ACHN (cell line): Measurements from ENCODE around the gene ADRM1.
A peak's percentile ranks its signal among the peaks of the same experiment; 100 is the strongest.

ENCODE experiments used
- DNase-seq: peaks from one replicate; pipeline ENCODE4 v3.0.0-alpha.2; 2015
- in situ Hi-C: cut with HindIII; loops from 2 replicates; pipeline ENCODE4 v1.10.0; 2017; ENCODE audit warnings: low sequenced_read_pairs, low pct_ligation_motif_present, low pct_unique_long_range_greater_than_20kb

Gene ADRM1

DNA sequence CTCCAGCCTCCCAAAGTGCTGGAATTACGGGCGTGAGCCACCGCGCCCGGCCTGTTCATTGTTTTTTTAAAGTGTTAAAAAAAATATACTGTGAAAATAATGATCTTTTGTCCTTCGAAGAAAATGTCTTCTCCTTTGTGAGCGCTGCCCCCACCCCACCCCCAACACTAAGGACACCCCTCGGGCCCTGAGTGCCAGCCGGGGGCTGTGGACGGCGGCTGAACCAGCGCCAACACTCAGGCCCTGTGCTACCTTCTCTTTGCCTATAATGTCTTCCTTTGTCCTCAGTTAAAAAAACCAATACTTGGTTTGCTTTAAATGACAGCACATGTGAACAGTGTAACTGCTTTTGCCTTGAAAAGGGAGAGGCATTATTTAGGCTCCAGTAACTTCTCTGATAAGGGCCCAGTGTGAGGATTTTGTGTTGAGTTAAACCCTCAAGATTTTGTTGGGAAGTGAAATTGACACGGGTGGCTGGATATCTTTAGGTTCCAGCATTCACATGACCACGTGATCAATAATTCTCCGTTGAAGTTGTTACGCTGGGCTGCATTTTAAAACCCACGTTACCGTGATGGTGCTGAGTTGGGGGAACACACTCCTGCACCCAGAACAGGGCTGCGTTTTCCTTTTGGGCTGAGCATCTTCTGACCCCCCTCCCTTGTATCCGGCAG lies 9.5 kb upstream of the ADRM1 start:
- no peak for DNase-seq
- in situ Hi-C loops = no loop called here

DNA sequence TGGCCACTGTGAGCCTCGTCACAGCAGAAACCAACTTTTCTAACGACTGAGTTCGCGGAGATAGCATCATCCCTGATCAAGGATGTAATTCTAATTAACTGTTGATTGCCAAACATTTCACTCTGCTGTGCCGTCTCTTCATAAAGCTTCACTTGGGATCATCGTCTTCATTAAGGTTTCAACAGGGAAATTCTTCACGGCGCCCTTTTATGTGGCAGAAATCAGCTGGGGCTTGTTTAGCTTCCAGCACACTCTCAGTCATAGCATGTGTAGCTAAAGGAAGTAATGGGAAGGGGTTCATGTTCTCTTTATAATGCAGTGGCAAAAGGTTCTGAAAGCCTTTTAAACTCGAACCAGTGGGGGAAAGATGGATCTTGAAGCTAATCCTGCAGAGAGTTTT lies 8.9 kb upstream of the ADRM1 start:
- no peak for DNase-seq
- in situ Hi-C loops = no loop called here

DNA sequence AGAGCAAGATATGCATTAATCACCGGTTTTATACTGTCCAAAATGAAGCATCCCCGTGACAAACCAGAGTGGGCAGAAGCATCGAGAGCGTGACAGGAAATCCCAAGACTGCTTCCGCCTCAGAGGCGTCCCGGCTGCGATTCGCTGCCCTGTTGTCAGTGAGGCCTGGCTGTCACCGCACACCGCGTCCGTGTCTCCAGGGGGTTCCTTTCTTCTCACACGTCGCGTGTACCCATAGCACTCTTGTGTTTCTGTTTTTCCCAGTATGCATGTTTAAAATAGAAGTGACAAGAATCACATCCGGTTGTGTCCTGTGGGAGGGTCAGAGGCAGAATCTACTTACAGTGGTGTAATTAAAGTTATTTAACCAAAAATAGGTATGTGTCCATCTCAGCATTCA lies 8.3 kb upstream of the ADRM1 start:
- in situ Hi-C loops = no loop called here
- no peak for DNase-seq

DNA sequence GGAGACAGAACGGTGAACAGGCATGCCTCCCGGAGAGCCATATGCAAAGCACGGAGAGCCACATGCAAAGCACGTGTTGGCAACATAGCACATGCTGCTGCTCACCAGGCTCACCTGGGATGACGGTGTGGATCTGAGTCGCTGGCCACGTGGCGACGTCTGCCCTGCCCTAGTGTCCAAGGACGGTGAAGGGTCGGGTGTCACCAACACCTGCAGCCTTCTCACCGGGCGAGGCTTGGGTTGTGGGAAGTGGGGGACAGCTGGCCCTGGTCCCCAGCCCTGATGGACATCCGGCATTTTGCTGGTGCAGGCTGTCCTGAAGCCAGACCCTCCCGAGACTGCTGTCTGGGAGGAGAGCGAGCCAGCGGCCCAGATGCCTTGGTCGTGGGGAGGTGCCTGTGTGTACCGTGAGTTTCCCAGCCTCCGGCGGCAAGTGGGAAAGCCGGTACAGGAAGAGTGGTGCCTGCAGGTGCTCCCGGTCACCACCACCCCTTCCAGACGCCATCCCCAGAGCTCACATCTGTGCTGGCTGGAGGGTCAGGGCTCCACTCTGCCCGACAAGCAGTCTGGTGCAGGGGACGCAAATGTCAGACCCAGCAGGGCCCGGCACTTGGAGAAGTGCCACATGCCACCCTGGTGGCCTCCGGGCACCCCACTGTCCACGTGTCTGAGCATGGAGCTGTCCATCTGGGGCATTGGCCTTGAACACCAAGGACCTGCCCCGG lies 5.9 kb upstream of the ADRM1 start:
- in situ Hi-C loops = no loop called here
- no peak for DNase-seq

DNA sequence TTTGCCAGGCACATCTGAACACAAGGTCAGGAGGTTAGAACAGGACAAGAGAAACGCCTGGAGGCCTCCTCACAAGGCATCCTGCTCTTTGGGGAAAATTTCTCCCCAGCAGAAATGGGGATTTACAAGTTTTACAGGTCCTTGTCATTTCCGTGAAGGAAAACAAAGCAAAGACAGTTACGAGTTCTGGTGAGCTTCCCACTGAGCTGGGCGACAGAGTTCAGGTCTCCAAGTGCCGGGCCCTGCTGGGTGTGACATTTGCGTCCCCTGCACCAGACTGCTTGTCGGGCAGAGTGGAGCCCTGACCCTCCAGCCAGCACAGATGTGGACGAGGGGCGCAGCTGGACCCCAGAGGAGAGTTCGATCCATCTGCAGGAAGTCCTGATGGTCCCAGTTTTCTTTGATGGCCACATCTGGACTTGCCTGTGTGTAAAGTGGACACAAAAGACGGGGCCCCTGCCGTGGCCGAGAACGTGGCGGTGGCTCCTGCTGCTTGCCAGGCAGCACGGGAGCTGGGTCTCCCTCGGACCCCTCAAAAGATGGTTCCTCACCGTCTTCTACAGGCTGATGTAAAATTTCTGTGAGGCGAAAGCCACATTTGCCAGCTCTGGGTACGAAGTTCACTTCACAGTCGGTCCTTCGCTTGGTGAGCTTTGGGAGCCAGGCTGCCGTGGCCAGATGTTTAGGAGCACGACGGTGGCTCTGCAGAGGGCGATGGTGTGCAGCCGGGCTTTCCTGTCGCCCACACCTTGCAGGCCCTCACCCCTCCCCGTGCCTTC lies 5.2 kb upstream of the ADRM1 start:
- in situ Hi-C loops = no loop called here

DNA sequence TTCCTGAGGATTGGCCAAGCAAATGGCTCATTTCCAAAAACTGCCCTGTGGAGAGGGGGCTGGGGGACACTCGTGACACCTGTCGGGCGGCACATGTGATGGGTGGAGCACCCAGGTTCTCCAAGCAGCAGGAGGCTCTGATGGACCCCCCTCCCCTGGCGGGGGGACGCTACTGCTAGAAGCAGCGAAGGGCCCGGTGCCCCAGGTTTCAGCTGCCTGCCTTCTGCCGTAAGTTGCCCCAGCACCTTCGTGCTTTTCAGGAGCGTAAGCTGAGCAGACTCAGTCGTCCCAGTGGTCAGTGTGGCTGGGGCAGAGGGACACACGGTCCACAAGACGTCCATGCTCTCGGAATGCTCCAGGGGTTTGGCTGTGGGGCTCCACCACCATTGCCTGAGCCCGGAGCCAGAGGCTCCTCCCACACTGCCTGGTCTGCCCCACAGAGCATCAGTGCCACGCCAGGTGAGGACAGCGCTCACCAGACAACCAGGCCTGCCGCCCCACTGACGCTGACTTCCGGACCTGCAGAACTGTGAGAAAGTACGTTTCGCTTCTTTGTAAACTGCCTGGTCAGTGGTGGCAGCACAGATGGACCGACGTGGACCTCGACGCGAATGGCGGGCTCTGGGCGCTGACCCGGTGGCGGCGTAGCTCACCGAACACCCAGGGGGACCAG lies 4.1 kb upstream of the ADRM1 start:
- no peak for DNase-seq
- in situ Hi-C loops = no loop called here

More for the DNA sequence above, 5.2 kb upstream of the ADRM1 start:
- no peak for DNase-seq

DNA sequence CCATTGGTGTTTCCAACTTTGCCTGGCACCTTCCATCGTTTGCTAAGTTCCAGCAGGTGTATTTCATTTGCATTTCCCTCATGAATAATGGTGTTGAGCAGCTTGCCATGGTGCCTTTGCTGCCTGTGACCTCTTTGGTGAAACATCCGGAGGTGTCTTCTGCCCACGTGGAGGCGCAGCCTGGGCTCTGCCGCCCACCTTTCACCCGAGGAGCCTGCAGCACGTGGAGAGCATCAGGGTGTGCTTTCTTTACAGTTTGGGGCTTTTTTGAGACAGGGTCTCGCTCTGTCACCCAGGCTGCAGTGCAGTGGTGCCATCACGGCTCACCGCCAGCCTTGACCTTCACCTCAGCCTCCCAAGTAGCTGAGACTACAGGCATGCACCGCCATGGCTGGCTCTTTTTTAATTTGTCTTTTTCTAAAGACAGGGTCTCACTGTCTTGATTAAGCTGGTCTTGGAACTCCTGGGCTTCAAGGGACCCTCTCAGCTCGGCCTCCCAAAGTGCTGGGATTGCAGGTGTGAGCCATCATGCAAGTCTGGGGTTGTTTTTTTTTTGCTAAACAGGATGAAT lies 3.0 kb upstream of the ADRM1 start:
- in situ Hi-C loops = no loop called here
- no peak for DNase-seq

DNA sequence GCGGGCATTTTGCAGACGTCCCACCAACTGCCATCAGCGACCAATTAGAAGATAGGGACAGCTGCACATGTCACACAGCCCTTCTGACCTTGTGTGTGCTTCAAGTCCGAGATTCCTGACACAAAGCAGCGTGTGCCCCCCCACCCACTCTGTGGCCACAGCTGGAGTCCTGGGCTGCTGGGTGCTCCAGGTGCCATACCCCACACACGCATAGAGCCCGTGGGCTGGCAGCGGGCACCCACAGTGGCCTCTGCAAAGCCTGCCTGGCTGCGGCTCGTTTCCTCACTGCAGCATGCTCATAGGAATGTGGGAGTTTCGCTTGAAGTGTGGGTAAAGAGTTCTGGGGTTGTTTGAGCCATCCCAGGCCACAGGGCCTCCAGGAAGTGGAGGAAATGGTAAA lies 2.5 kb upstream of the ADRM1 start:
- in situ Hi-C loops = no loop called here

DNA sequence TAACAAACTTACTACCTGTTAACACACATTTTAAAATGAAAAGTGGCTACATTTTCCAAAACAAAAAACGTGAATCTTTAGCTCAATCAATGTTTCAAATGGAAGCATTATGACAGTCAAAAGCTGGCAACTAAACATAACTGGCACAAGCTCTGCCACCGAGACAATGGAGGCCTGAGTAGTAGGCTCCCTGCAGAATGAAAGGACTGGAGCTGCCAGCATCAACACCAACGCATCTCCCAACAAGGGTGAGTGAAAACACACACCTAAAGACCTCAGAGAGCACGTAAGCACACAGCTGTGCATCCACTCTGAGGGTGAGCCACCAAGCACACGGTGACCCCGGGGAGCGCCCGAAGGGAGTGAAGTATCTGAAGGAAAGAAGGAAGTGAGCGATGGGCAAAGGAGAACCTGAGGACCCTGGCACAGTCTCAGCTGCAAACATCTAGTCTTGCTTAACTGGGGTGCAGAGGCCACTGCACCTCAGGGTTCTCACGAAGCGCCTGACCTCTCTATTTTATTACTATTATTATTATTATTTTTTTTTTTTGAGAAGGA lies 1.6 kb upstream of the ADRM1 start:
- in situ Hi-C loops = no loop called here

More for the DNA sequence above, 2.5 kb upstream of the ADRM1 start:
- DNase-seq = no peak

DNA sequence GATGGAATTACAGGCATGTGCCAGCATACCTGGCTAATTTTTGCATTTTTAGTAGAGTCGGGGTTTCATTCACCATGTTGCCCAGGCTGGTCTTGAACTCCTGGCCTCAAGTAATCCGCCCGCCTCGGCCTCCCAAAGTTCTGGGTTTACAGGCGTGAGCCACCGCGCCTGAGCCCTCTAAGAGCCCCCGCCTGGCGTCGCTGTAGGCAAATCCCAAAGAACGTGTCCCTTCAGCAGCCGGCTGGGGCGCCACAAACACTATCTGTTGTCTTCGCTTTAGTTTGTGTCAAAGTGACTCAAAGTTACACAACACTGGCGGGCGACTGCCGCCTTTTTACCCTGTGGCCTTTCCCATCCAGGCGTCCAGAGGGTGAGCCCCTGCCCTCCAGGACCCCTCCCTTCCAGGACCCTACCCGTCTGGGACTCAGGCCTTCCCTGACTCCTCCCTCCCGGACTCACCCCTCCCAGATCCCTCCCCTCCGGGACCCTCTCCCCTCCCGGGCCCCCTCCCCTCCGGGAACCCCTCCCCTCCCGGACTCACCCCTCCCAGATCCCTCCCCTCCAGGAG lies 940 bp upstream of the ADRM1 start:
- in situ Hi-C loops = no loop called here
- peak; percentile 91 for DNase-seq

More for the DNA sequence above, 1.6 kb upstream of the ADRM1 start:
- no peak for DNase-seq

DNA sequence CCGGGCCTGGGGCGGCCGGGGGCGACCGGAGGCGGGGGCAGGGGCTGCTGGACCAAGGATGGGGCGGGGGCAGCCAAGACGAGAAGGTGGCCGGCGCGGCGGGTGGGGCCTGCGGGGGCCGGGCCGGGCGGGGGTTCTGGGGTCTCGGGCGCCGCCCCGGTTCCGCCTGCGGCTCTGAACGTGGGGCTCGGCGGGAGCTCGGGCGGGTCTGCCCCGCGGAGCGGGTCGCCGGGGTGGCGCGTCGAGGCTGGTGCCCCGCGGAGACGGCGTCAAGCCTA lies 204 bp downstream of the ADRM1 start:
- no peak for DNase-seq
- in situ Hi-C loops = no loop called here

DNA sequence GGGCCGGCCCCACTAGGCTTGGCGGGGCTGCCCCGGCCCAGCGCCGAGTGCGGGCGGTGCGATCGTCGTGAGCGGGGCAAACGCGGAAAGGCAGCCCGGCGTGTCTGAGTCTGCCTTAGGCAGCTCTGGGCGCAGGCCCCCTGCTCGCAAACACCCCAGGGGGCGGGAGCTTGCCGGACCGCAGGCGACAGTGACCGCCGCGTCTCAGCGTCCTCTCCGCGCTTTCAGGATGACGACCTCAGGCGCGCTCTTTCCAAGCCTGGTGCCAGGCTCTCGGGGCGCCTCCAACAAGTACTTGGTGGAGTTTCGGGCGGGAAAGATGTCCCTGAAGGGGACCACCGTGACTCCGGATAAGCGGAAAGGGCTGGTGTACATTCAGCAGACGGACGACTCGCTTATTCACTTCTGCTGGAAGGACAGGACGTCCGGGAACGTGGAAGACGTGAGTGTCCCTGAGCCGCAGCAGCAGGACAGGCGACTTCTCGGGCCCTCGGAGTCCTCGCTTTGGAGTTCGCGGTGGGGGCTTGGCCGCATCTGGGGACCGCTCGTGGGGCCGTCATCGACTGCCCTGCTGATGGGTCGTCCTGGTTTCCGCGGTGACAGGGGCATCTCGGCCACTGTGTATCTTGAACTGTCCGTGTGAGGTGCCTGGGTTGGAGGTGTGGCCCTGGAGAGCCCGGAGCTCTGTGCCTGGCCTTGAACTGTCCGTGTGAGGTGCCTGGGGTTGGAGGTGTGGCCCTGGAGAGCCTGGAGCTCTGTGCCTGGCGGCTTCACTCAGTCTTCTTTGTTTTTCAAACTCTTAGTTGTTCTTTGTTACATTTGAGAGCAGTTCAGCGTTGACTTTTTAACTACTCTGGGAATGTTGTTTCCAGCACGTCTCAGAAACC lies 786 bp downstream of the ADRM1 start:
- in situ Hi-C loops = no loop called here
- peak; percentile 11 for DNase-seq

DNA sequence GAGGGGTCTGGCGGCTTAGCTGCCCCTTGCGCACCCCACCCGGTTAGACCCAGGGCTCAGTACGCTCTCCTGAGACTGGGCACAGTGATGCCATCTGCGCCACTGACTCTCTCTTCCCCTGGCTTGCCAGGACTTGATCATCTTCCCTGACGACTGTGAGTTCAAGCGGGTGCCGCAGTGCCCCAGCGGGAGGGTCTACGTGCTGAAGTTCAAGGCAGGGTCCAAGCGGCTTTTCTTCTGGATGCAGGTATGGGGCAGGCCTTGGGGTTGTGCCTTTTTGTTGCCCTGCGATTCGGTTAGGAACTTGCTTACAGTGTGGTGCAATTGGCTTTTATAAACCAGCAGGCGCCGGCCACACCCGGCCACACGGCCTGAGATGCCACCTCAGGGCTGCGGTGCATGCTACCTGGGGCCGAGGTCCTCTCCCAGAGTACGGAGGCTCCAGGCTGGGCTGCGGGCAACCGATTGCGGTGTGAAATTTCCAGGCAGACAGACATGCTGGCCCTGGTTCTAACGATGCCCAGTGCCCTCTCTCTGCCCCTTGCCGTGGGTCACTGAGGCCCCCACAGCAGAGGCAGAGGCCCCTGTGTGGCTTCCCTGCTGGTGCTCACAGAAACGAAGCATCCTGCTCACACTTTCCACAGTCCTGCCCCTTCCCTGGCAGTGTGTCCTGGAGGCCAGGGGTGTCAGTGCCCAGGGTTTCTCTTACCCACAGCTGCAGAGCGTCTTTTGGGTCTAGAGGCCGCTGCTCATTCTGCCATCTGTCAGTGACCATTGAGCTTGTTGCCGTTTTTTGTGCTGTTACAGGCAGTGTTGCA lies 1.7 kb downstream of the ADRM1 start:
- in situ Hi-C loops = no loop called here

DNA sequence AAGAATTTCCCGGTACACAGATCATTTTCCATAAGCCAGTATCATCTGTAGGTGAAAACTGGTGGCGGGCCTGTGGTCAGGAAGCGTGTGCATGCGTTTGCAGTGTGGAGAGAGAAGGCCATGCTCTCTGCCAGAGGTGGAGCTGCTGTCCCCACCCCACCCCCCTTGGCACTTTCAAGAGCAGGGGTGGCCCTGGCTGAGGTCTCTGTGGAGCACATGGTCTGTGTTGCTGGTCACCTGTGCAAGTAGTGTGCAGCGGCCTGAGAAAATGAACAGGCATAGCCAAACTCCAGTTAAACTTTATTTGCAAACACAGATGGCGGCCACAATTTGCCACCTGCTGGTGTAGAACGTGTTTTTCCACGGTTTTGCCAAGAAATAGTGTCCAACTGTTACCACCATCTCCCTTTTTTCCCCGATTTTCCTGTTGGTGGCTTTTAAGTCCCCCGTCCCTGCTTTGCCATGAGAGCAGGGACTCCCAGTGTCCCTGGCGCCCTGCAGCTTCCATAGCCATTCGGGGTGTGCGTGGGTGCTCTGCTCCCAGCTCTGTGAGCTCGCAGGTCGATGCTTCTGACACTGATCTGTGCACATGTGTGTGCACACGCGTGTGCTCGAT lies 2.5 kb downstream of the ADRM1 start:
- no peak for DNase-seq
- in situ Hi-C loops = no loop called here

More for the DNA sequence above, 1.7 kb downstream of the ADRM1 start:
- DNase-seq = no peak

DNA sequence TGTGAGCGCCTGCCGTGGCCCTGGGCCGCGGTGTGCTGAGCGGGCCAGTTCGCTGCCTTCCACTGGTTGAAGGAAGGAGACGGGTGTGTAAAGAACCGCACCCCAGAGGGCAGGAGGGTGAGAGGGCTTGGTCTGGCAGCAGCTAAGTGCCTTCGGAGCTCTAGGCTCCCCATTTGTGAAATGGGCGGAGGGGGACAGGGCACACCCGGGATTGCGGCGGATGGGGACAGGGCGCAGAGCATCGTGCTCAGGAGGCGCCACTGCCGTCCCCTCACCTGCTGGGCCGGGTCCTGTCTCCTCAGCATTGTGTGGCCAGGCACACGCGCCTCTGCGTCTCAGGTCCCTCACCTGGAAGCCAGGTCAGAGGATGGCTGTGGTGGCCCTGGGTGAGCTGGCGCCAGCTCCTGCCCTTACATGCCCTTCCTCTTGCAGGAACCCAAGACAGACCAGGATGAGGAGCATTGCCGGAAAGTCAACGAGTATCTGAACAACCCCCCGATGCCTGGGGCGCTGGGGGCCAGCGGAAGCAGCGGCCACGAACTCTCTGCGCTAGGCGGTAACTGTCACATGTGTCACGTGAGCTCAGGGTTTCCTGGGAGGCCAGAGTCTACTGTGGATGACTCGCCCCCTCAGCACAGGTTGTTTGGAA lies 3.1 kb downstream of the ADRM1 start:
- no peak for DNase-seq
- in situ Hi-C loops = no loop called here
